Naive thymus-derived CD4-positive, alpha-beta T cell (primary cell): Measurements from ENCODE around the gene ARSG. TPM values are rescaled to one million over a fixed set of nuclear protein-coding genes. Genes with fewer than 3 reads are reported as not detected.

Source experiments
- ATAC-seq: fragments of 150-1000 bp; cut with Tn5 transposase; 2 replicates; pipeline ENCODE4 v1.10.0; 2021; ENCODE audit warnings: mild to moderate bottlenecking, moderate library complexity
- CTCF ChIA-PET: fragments of 350-600 bp; sonication (Branson Sonifier 250); formaldehyde crosslinking; loops from one replicate; lab custom pipeline; 2021; ENCODE audit warnings: antibody characterized with exemption; lab: Charles Lee
- POLR2A ChIA-PET: fragments of 350-600 bp; sonication (Branson Sonifier 250); formaldehyde crosslinking; loops from one replicate; lab custom pipeline; 2021; ENCODE audit warnings: antibody characterized with exemption, inconsistent platforms; lab: Charles Lee
- DNase-seq, 9 donors: peaks; one replicate each; pipeline versions ENCODE4 v3.0.0 to v3.0.0-alpha.2; 2020 to 2022; ENCODE audit warnings: mixed read lengths in 1 of 9
- H3K27ac ChIP-seq: one replicate; pipeline ENCODE4 v1.7.0; 2013; ENCODE audit warnings: mild to moderate bottlenecking, low read depth, low read length, moderate library complexity
- H3K27me3 ChIP-seq, 2 donors: one replicate each; pipeline ENCODE4 v1.7.0; 2013; ENCODE audit warnings: low read length in 2 of 2, mild to moderate bottlenecking in 2 of 2, moderate library complexity in 2 of 2; ENCODE audit not compliant: control insufficient read depth in 2 of 2, insufficient read depth in 2 of 2
- H3K36me3 ChIP-seq, 3 experiments: 1 replicate in 2 of 3; 2 replicates in 1 of 3; pipeline ENCODE4 v1.7.0; 2013; ENCODE audit warnings: low read length in 3 of 3, mild to moderate bottlenecking in 3 of 3, moderate library complexity in 1 of 3; ENCODE audit not compliant: insufficient read depth in 3 of 3, control insufficient read depth in 2 of 3
- H3K4me1 ChIP-seq, 2 donors: one replicate each; pipeline ENCODE4 v1.7.0; 2013; ENCODE audit warnings: low read length in 2 of 2, mild to moderate bottlenecking in 2 of 2, moderate library complexity in 1 of 2; ENCODE audit not compliant: control insufficient read depth in 2 of 2, insufficient read depth in 2 of 2
- H3K4me3 ChIP-seq: 2 replicates; pipeline ENCODE4 v1.7.0; 2013; ENCODE audit warnings: mild to moderate bottlenecking, low read length
- H3K9me3 ChIP-seq, 3 experiments: 1 replicate in 2 of 3; 2 replicates in 1 of 3; pipeline ENCODE4 v1.7.0; 2013; ENCODE audit warnings: low read length in 3 of 3; ENCODE audit not compliant: control insufficient read depth in 2 of 3
- H3K27ac Mint-ChIP-seq, 9 donors: one replicate each; pipeline ENCODE4 v1.8.0; 2020 to 2022; ENCODE audit warnings: mixed read lengths in 9 of 9, mild to moderate bottlenecking in 8 of 9, moderate library complexity in 5 of 9, inconsistent platforms in 2 of 9
- H3K27me3 Mint-ChIP-seq, 5 donors: one replicate each; pipeline ENCODE4 v1.8.0; 2021 to 2022; ENCODE audit warnings: mixed read lengths in 5 of 5, mild to moderate bottlenecking in 1 of 5
- H3K36me3 Mint-ChIP-seq, 5 donors: one replicate each; pipeline ENCODE4 v1.8.0; 2020 to 2022; ENCODE audit warnings: mixed read lengths in 5 of 5, mild to moderate bottlenecking in 3 of 5, inconsistent platforms in 1 of 5
- H3K4me1 Mint-ChIP-seq, 7 donors: one replicate each; pipeline ENCODE4 v1.8.0; 2020 to 2022; ENCODE audit warnings: mixed read lengths in 7 of 7, mild to moderate bottlenecking in 3 of 7, inconsistent platforms in 1 of 7
- H3K4me3 Mint-ChIP-seq, 10 donors: one replicate each; pipeline ENCODE4 v1.8.0; 2020 to 2022; ENCODE audit warnings: mild to moderate bottlenecking in 10 of 10, mixed read lengths in 10 of 10, moderate library complexity in 6 of 10, inconsistent platforms in 2 of 10
- H3K9me3 Mint-ChIP-seq, 11 donors: one replicate each; pipeline ENCODE4 v1.8.0; 2020 to 2022; ENCODE audit warnings: mixed read lengths in 11 of 11, mild to moderate bottlenecking in 4 of 11, inconsistent platforms in 1 of 11, moderate library complexity in 1 of 11
- intact Hi-C, 2 donors: fragments of 100-400 bp; cut with micrococcal nuclease; formaldehyde crosslinking; loops; one replicate each; pipeline ENCODE4 v1.15.1; 2023
- polyA plus RNA-seq, 2 donors: library from polyadenylated mRNA; unstranded; fragments of 300-500 nt; fragmentation: Illumina TruSeq; gene quantifications; one replicate each; pipeline ENCODE4 v1.2.3, GENCODE V29; 2021
- total RNA-seq, 6 experiments: library from RNA in 5 of 6; stranded (reverse) in 5 of 6; gene quantifications; 1 replicate in 5 of 6; 2 replicates in 1 of 6; pipeline ENCODE4 v1.2.3 and lab custom pipeline; 2021 to 2026

ARSG gene
- total and polyA plus RNA-seq, 7 experiments from 2014 or later: 7.3 to 20.0 (median 12.6) TPM

GRCh38 chr17:68445671-68446070 is 154.4 kb downstream of the ARSG start:
- Mint-ChIP-seq H3K4me3 (no peak overlapping the region), H3K27me3 (no peaks in the 10 kb centered on the region), H3K4me1 (peaks cover 12 to 27% (median 12%) of the 10 kb centered on the region in 7 donors), H3K9me3 (no peaks in the 10 kb centered on the region), H3K27ac (no peak overlapping the region), H3K36me3 (peaks cover 0 to 23% (median 4%) of the 10 kb centered on the region in 5 donors)
- no peak for DNase-seq
- intact Hi-C loops: no loop called here
- no peak for ATAC-seq
- Histone ChIP-seq H3K36me3 (peaks cover 0 to 5% (median 0%) of the 10 kb centered on the region in 3 experiments), H3K27me3 (no peaks in the 10 kb centered on the region), H3K4me3 (no peak overlapping the region), H3K9me3 (no peaks in the 10 kb centered on the region), H3K4me1 (peaks cover 0 to 10% of the 10 kb centered on the region in 2 donors), H3K27ac (no peak overlapping the region)
- ChIA-PET POLR2A (interaction anchor here (14.3 kb wide), 1 partner anchor 12 kb away, joined by 133 read pairs; the partner anchor contains the start of gene WIPI1), CTCF (no interaction called here)

GRCh38 chr17:68446626-68447041 is 155.3 kb downstream of the ARSG start:
- peaks cover 2 to 18% (median 3%) of the 10 kb centered on the region in 7 donors for H3K4me1 Mint-ChIP-seq
- H3K36me3 ChIP-seq: peaks cover 0 to 5% (median 0%) of the 10 kb centered on the region in 3 experiments

GRCh38 chr17:68449021-68449739 is 157.9 kb downstream of the ARSG start:
- H3K27ac Mint-ChIP-seq: peak overlapping the region in 1 of 9 donors; percentile 70
- CTCF ChIA-PET: no interaction called here
- H3K9me3 ChIP-seq: no peaks in the 10 kb centered on the region
- intact Hi-C loops: no loop called here
- peaks cover 0 to 5% (median 0%) of the 10 kb centered on the region in 3 experiments for H3K36me3 ChIP-seq
- H3K27me3 ChIP-seq: no peaks in the 10 kb centered on the region
- POLR2A ChIA-PET: no interaction called here
- DNase-seq (no peak), ATAC-seq (no peak)
- no peaks in the 10 kb centered on the region for H3K27me3 Mint-ChIP-seq
- H3K4me3 ChIP-seq: no peak overlapping the region
- no peaks in the 10 kb centered on the region for H3K9me3 Mint-ChIP-seq
- no peak overlapping the region for H3K4me3 Mint-ChIP-seq
- no peaks in the 10 kb centered on the region for H3K4me1 ChIP-seq
- no peak overlapping the region for H3K27ac ChIP-seq
- peaks cover 3 to 29% (median 12%) of the 10 kb centered on the region in 5 donors for H3K36me3 Mint-ChIP-seq
- peaks cover 0 to 21% (median 4%) of the 10 kb centered on the region in 7 donors for H3K4me1 Mint-ChIP-seq

More at GRCh38 chr17:68446626-68447041, 155.3 kb downstream of the ARSG start:
- Histone ChIP-seq H3K27me3 (no peaks in the 10 kb centered on the region), H3K9me3 (no peaks in the 10 kb centered on the region), H3K27ac (no peak overlapping the region), H3K4me3 (no peak overlapping the region), H3K4me1 (peaks cover 0 to under 1% of the 10 kb centered on the region in 2 donors)
- DNase-seq (no peak), ATAC-seq (no peak)
- H3K27me3 Mint-ChIP-seq: no peaks in the 10 kb centered on the region
- no peak overlapping the region for H3K27ac Mint-ChIP-seq
- H3K9me3 Mint-ChIP-seq: no peaks in the 10 kb centered on the region
- CTCF ChIA-PET: no interaction called here
- no peak overlapping the region for H3K4me3 Mint-ChIP-seq
- POLR2A ChIA-PET: interaction anchor here (1.4 to 14.3 kb wide), 2 partner anchors 11 to 183 kb away, joined by 3 to 133 read pairs; partner anchors contain the start of gene WIPI1
- peaks cover 2 to 25% (median 6%) of the 10 kb centered on the region in 5 donors for H3K36me3 Mint-ChIP-seq
- intact Hi-C loops: no loop called here

GRCh38 chr17:68450391-68450790 is 159.1 kb downstream of the ARSG start:
- Histone ChIP-seq H3K4me3 (no peak overlapping the region), H3K4me1 (no peaks in the 10 kb centered on the region), H3K27me3 (no peaks in the 10 kb centered on the region), H3K36me3 (peaks cover 0 to 5% (median 0%) of the 10 kb centered on the region in 3 experiments), H3K27ac (no peak overlapping the region), H3K9me3 (no peaks in the 10 kb centered on the region)
- ChIA-PET POLR2A (interaction anchor here (0.6 to 1.2 kb wide), 2 partner anchors 12 to 193 kb away, joined by 3 read pairs; no protein-coding TSS in a partner anchor), CTCF (interaction anchor here (0.8 kb wide), 1 partner anchor 8 kb away, joined by 5 read pairs; no protein-coding TSS in a partner anchor)
- no peak overlapping the region for H3K27ac Mint-ChIP-seq
- H3K36me3 Mint-ChIP-seq: peaks cover 3 to 29% (median 12%) of the 10 kb centered on the region in 5 donors
- no peaks in the 10 kb centered on the region for H3K9me3 Mint-ChIP-seq
- H3K4me3 Mint-ChIP-seq: no peak overlapping the region
- H3K27me3 Mint-ChIP-seq: no peaks in the 10 kb centered on the region
- intact Hi-C loops: no loop called here
- no peak for DNase-seq
- ATAC-seq: no peak
- H3K4me1 Mint-ChIP-seq: peaks cover 0 to 23% (median 4%) of the 10 kb centered on the region in 7 donors

- intact Hi-C loops: no loop called here
- POLR2A ChIA-PET: interaction anchor here (0.6 to 1.2 kb wide), 3 partner anchors 12 to 744 kb away, joined by 3 read pairs; no protein-coding TSS in a partner anchor
- no peak overlapping the region for H3K4me3 ChIP-seq
These were observed 159.5 kb downstream of the ARSG start for GRCh38 chr17:68450801-68451200.

GRCh38 chr17:68451670-68452354 is 160.5 kb downstream of the ARSG start:
- H3K9me3 Mint-ChIP-seq: no peaks in the 10 kb centered on the region
- Histone ChIP-seq H3K9me3 (no peaks in the 10 kb centered on the region), H3K4me3 (no peak overlapping the region), H3K36me3 (peaks cover 0 to 5% (median 0%) of the 10 kb centered on the region in 3 experiments), H3K4me1 (peaks cover 7 to 8% of the 10 kb centered on the region in 2 donors), H3K27ac (no peak overlapping the region), H3K27me3 (no peaks in the 10 kb centered on the region)
- no peaks in the 10 kb centered on the region for H3K27me3 Mint-ChIP-seq
- no peak overlapping the region for H3K27ac Mint-ChIP-seq
- H3K4me1 Mint-ChIP-seq: peaks cover 0 to 29% (median 13%) of the 10 kb centered on the region in 7 donors
- intact Hi-C loops: no loop called here
- H3K36me3 Mint-ChIP-seq: peaks cover 3 to 23% (median 12%) of the 10 kb centered on the region in 5 donors
- POLR2A ChIA-PET: interaction anchor here (0.7 kb wide), 1 partner anchor 745 kb away, joined by 3 read pairs; no protein-coding TSS in a partner anchor
- CTCF ChIA-PET: no interaction called here
- ATAC-seq (no peak), DNase-seq (no peak)
- H3K4me3 Mint-ChIP-seq: no peak overlapping the region

More at GRCh38 chr17:68450801-68451200, 159.5 kb downstream of the ARSG start:
- H3K36me3 Mint-ChIP-seq: peaks cover 3 to 27% (median 12%) of the 10 kb centered on the region in 5 donors
- CTCF ChIA-PET: no interaction called here
- peaks cover 0 to 5% (median 0%) of the 10 kb centered on the region in 3 experiments for H3K36me3 ChIP-seq
- H3K9me3 Mint-ChIP-seq: no peaks in the 10 kb centered on the region
- no peak for DNase-seq
- H3K4me3 Mint-ChIP-seq: no peak overlapping the region
- ATAC-seq: no peak
- peaks cover 0 to 23% (median 4%) of the 10 kb centered on the region in 7 donors for H3K4me1 Mint-ChIP-seq
- no peaks in the 10 kb centered on the region for H3K27me3 ChIP-seq
- H3K27ac Mint-ChIP-seq: no peak overlapping the region
- H3K27me3 Mint-ChIP-seq: no peaks in the 10 kb centered on the region
- H3K4me1 ChIP-seq: no peaks in the 10 kb centered on the region
- H3K9me3 ChIP-seq: no peaks in the 10 kb centered on the region
- no peak overlapping the region for H3K27ac ChIP-seq
